Neural cell (in vitro differentiated cells): Measurements from ENCODE around the gene KRTAP22-1. TPM values are rescaled to one million over a fixed set of nuclear protein-coding genes. Genes with fewer than 3 reads are reported as not detected.

ENCODE experiments used
- H2AFZ ChIP-seq: fragments of 200-600, 300-800 bp; sonication (generic), shearing (Covaris generic); 2 replicates; pipeline ENCODE4 v1.6.0; 2014; ENCODE audit warnings: low read depth, mild to moderate bottlenecking, antibody characterized with exemption, low read length, moderate library complexity
- H3F3A ChIP-seq: fragments of 200-600 bp; shearing (Covaris generic); 2 replicates; pipeline ENCODE4 v1.6.1; 2016; ENCODE audit warnings: mild to moderate bottlenecking, moderate library complexity, mixed read lengths, antibody characterized with exemption, low read length; ENCODE audit not compliant: insufficient read depth, poor library complexity, severe bottlenecking
- H3K27ac ChIP-seq: fragments of 200-600, 300-800 bp; sonication (generic), shearing (Covaris generic); 2 replicates; pipeline ENCODE4 v1.5.1; 2014; ENCODE audit warnings: mild to moderate bottlenecking, low read length, moderate library complexity
- H3K27me3 ChIP-seq: fragments of 300-800, 200-600 bp; sonication (generic), shearing (Covaris generic); 2 replicates; pipeline ENCODE4 v1.6.0; 2014; ENCODE audit warnings: mild to moderate bottlenecking, low read depth, low read length, moderate library complexity; ENCODE audit not compliant: insufficient read depth
- H3K36me3 ChIP-seq: fragments of 300-800, 200-600 bp; sonication (generic), shearing (Covaris generic); 2 replicates; pipeline ENCODE4 v1.5.1; 2014; ENCODE audit warnings: mild to moderate bottlenecking, antibody characterized with exemption, low read length, moderate library complexity; ENCODE audit not compliant: insufficient read depth
- H3K4me2 ChIP-seq: fragments of 300-800, 200-600 bp; sonication (generic), shearing (Covaris generic); 2 replicates; pipeline ENCODE4 v1.6.0; 2014; ENCODE audit warnings: mild to moderate bottlenecking, low read length
- H3K4me3 ChIP-seq: fragments of 300-800, 200-600 bp; sonication (generic), shearing (Covaris generic); 2 replicates; pipeline ENCODE4 v1.5.1; 2014; ENCODE audit warnings: mild to moderate bottlenecking, low read length, moderate library complexity
- H3K79me2 ChIP-seq: fragments of 200-600 bp; shearing (Covaris generic); replicated peaks from 2 replicates; pipeline ENCODE4 v1.6.0; 2014; ENCODE audit warnings: mild to moderate bottlenecking, low read length, moderate library complexity; ENCODE audit not compliant: insufficient read depth
- H3K9ac ChIP-seq: fragments of 300-800, 200-600 bp; sonication (generic), shearing (Covaris generic); 2 replicates; pipeline ENCODE4 v1.6.1; 2016; ENCODE audit warnings: mild to moderate bottlenecking, low read length, mixed read lengths
- H3K9me2 ChIP-seq: fragments of 200-600 bp; shearing (Covaris generic); 2 replicates; pipeline ENCODE4 v1.6.1; 2016; ENCODE audit warnings: mild to moderate bottlenecking, low read length, mixed read lengths; ENCODE audit not compliant: insufficient read depth
- H3K9me3 ChIP-seq: fragments of 200-600, 300-800 bp; sonication (generic), shearing (Covaris generic); 2 replicates; pipeline ENCODE4 v1.6.1; 2016; ENCODE audit warnings: mild to moderate bottlenecking, mixed run types, low read length, moderate library complexity, mixed read lengths
- H4K20me1 ChIP-seq: fragments of 200-600 bp; shearing (Covaris generic); 2 replicates; pipeline ENCODE4 v1.6.1; 2016; ENCODE audit warnings: mild to moderate bottlenecking, mixed run types; ENCODE audit not compliant: insufficient read depth
- EP300 ChIP-seq: fragments of 450-650 bp; conservative IDR thresholded peaks from 2 replicates; pipeline ENCODE4 v1.6.1; 2014; ENCODE audit warnings: antibody characterized with exemption, mild to moderate bottlenecking, moderate library complexity; ENCODE audit not compliant: poor library complexity, severe bottlenecking
- EZH2 ChIP-seq: fragments of 200-600, 300-800 bp; shearing (Covaris generic), sonication (generic); IDR thresholded peaks from 2 replicates; pipeline ENCODE4 v1.6.1; 2014; ENCODE audit warnings: antibody characterized with exemption, low read length, borderline replicate concordance, mild to moderate bottlenecking; ENCODE audit not compliant: insufficient read depth, poor library complexity, severe bottlenecking
- MXI1 ChIP-seq: fragments of 450-650 bp; conservative IDR thresholded peaks from 2 replicates; pipeline ENCODE4 v1.6.1; 2014; ENCODE audit warnings: antibody characterized with exemption, mild to moderate bottlenecking; ENCODE audit not compliant: poor library complexity, severe bottlenecking
- POLR2AphosphoS5 ChIP-seq: IDR thresholded peaks from 2 replicates; pipeline ENCODE4 v1.6.1; 2012
- RAD21 ChIP-seq: fragments of 450-650 bp; conservative IDR thresholded peaks from 2 replicates; pipeline ENCODE4 v1.6.1; 2014; ENCODE audit warnings: antibody characterized with exemption, mild to moderate bottlenecking, moderate library complexity
- SMC3 ChIP-seq: fragments of 450-650 bp; conservative IDR thresholded peaks from 2 replicates; pipeline ENCODE4 v1.6.1; 2014; ENCODE audit warnings: antibody characterized with exemption, mild to moderate bottlenecking, moderate library complexity; ENCODE audit not compliant: poor library complexity
- TAF1 ChIP-seq: IDR thresholded peaks from 2 replicates; pipeline ENCODE4 v1.6.1; 2012; ENCODE audit warnings: low read depth
- polyA plus RNA-seq: library from polyadenylated mRNA; depleted of rRNA; stranded (reverse); fragments of >200 nt; gene quantifications from 2 replicates; pipeline ENCODE4 v1.2.3, GENCODE V29; 2014
- TF ChIP-seq, protein P1 (sequence below): IDR thresholded peaks from 2 replicates; pipeline ENCODE4 v1.6.1; 2012; ENCODE audit warnings: borderline replicate concordance
- TF ChIP-seq, protein P2 (sequence below): fragments of 450-650 bp; IDR thresholded peaks from 2 replicates; pipeline ENCODE4 v1.5.1; 2014; ENCODE audit warnings: antibody characterized with exemption, mild to moderate bottlenecking, moderate library complexity; ENCODE audit not compliant: poor library complexity, severe bottlenecking

Gene KRTAP22-1
- polyA plus RNA-seq, 1 donor from 2014 or later: not detected

DNA sequence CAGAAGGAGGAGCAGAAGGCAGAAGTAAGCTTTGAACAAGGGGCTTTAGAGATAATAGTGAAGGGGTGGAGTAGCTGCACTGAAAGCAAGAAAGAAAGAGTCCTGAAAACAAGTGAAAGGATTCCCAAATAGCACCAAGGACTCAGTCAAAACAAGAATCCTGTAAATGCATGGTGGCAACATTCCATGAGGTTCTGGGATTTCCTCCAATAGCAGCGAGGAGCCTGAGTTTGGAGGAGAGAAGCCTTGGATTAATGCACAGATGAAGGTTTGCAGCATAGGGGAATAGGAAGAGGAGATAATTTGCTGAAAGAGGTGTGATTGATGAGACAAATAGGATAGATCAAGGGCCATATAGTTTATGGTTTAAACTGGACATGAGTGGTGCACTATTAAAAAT, 21.5 kb upstream of the KRTAP22-1 start:
- Histone ChIP-seq H3K27ac (no peak overlapping the region), H3K4me3 (no peak overlapping the region), H3K9me2 (no peaks in the 10 kb centered on the region), H4K20me1 (no peaks in the 10 kb centered on the region), H3F3A (no peaks in the 10 kb centered on the region), H2AFZ (no peak overlapping the region), H3K79me2 (no peaks in the 10 kb centered on the region), H3K9ac (no peak overlapping the region), H3K36me3 (no peaks in the 10 kb centered on the region), H3K9me3 (no peaks in the 10 kb centered on the region), H3K4me2 (no peak overlapping the region), H3K27me3 (no peaks in the 10 kb centered on the region)
- TF ChIP-seq SMC3 (no peak), EZH2 (no peak), MXI1 (no peak), POLR2AphosphoS5 (no peak), EP300 (no peak), RAD21 (no peak)
- TF ChIP-seq, protein P1, sequence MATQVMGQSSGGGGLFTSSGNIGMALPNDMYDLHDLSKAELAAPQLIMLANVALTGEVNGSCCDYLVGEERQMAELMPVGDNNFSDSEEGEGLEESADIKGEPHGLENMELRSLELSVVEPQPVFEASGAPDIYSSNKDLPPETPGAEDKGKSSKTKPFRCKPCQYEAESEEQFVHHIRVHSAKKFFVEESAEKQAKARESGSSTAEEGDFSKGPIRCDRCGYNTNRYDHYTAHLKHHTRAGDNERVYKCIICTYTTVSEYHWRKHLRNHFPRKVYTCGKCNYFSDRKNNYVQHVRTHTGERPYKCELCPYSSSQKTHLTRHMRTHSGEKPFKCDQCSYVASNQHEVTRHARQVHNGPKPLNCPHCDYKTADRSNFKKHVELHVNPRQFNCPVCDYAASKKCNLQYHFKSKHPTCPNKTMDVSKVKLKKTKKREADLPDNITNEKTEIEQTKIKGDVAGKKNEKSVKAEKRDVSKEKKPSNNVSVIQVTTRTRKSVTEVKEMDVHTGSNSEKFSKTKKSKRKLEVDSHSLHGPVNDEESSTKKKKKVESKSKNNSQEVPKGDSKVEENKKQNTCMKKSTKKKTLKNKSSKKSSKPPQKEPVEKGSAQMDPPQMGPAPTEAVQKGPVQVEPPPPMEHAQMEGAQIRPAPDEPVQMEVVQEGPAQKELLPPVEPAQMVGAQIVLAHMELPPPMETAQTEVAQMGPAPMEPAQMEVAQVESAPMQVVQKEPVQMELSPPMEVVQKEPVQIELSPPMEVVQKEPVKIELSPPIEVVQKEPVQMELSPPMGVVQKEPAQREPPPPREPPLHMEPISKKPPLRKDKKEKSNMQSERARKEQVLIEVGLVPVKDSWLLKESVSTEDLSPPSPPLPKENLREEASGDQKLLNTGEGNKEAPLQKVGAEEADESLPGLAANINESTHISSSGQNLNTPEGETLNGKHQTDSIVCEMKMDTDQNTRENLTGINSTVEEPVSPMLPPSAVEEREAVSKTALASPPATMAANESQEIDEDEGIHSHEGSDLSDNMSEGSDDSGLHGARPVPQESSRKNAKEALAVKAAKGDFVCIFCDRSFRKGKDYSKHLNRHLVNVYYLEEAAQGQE: no peak
- TF ChIP-seq, protein P2, sequence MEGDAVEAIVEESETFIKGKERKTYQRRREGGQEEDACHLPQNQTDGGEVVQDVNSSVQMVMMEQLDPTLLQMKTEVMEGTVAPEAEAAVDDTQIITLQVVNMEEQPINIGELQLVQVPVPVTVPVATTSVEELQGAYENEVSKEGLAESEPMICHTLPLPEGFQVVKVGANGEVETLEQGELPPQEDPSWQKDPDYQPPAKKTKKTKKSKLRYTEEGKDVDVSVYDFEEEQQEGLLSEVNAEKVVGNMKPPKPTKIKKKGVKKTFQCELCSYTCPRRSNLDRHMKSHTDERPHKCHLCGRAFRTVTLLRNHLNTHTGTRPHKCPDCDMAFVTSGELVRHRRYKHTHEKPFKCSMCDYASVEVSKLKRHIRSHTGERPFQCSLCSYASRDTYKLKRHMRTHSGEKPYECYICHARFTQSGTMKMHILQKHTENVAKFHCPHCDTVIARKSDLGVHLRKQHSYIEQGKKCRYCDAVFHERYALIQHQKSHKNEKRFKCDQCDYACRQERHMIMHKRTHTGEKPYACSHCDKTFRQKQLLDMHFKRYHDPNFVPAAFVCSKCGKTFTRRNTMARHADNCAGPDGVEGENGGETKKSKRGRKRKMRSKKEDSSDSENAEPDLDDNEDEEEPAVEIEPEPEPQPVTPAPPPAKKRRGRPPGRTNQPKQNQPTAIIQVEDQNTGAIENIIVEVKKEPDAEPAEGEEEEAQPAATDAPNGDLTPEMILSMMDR: no peak

DNA sequence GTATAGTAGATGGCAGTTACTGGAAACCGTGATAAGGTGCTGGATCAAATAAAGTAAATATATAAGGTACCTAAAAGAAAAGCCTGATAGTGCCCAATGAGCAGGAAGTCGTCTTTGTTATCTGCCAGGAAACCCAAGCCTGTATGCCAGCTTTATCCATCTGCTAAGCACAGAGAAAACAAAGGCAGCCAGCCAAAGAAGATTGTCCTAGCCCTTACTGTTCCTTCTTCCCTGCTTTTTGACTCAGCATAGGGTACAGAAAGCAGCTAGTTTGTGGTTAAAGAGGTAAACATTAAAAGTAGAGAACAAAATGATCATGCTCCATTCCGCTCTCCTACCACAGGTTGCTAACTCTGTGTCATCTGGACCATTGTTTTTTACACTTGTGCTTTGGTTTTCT, 20.8 kb upstream of the KRTAP22-1 start:
- no peaks in the 10 kb centered on the region for H4K20me1 ChIP-seq
- no peaks in the 10 kb centered on the region for H3K9me2 ChIP-seq
- no peaks in the 10 kb centered on the region for H3K9me3 ChIP-seq
- H3K9ac ChIP-seq: no peak overlapping the region
- H2AFZ ChIP-seq: no peak overlapping the region
- H3K4me3 ChIP-seq: no peak overlapping the region
- H3K27me3 ChIP-seq: no peaks in the 10 kb centered on the region
- no peaks in the 10 kb centered on the region for H3F3A ChIP-seq
- no peaks in the 10 kb centered on the region for H3K36me3 ChIP-seq
- no peaks in the 10 kb centered on the region for H3K79me2 ChIP-seq
- no peak overlapping the region for H3K27ac ChIP-seq
- TF ChIP-seq EZH2 (no peak), SMC3 (no peak), MXI1 (no peak), EP300 (no peak), TAF1 (no peak), RAD21 (no peak), POLR2AphosphoS5 (no peak)
- TF ChIP-seq, protein P1: no peak
- TF ChIP-seq, protein P2: no peak
- H3K4me2 ChIP-seq: no peak overlapping the region
